ENCODE results near the gene VSTM2B. TPM values are rescaled to one million over a fixed set of nuclear protein-coding genes. Genes with fewer than 3 reads are reported as not detected.

VSTM2B gene
- total RNA-seq, 1 experiment from 2014 or later = not detected

DNA sequence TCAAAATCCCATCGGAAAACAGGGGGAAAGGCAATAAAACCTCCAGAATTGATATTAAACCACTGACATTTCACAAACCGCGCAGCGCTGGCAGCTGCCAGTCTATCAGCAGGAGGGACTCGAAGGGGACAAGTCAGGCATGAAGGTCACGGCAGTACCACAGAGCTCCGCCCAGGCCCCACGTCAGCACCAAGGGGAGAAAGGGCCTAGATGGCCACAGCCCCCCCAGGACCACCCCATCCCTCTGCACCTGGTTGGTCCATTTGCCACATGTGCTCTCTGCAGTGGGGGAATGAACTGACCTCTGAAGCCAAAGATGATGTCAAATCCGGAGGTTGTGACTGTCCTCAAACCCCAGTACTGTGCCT is 9.5 kb upstream of the VSTM2B start:
- H3K27ac ChIP-seq (ENCODE audit: low read length) = no peak overlapping the region
- H3K27me3 ChIP-seq (ENCODE audit: control insufficient read depth, insufficient read depth, low read length) = peaks cover 3% of the 10 kb centered on the region; the same call in 1 of the 2 replicates
- no peaks in the 10 kb centered on the region for H3K9me3 ChIP-seq (ENCODE audit: control insufficient read depth, insufficient read depth, low read depth, low read length)
- ChIA-PET CTCF (no interaction called here), POLR2A (interaction anchor here (0.6 kb wide), 1 partner anchor 155 kb away, joined by 4 read pairs; no protein-coding TSS in a partner anchor)
- H3K36me3 ChIP-seq (ENCODE audit: control insufficient read depth, insufficient read depth, low read length) = no peaks in the 10 kb centered on the region
- BruUV-seq (replicated peaks) = no TSS peak
- intact Hi-C loops (cut with micrococcal nuclease; ENCODE audit: unreplicated experiment) = no loop called here
- DNase-seq (ENCODE audit: low read depth, low spot score) = no peak
- no peaks in the 10 kb centered on the region; the same call in 1 of the 2 replicates for H3K4me1 ChIP-seq (ENCODE audit: control insufficient read depth, insufficient read depth, low read length)
- in situ Hi-C loops (cut with HindIII; ENCODE audit: low pct_unique_long_range_greater_than_20kb, low sequenced_read_pairs) = no loop called here
- ATAC-seq = no peak; the same call in 1 of the 2 replicates
- TF ChIP-seq SIN3A (IDR thresholded peaks at IDR 0.05; ENCODE audit: borderline replicate concordance, insufficient read depth, low read depth, low read length) (no peak), POLR2AphosphoS5 (IDR thresholded peaks at IDR 0.05; ENCODE audit: low read depth, low read length) (no peak), REST (IDR thresholded peaks at IDR 0.05; ENCODE audit: insufficient read depth in 1 of 2, low read depth in 2 of 2, low read length in 1 of 2) (no peak), TCF7L2 (IDR thresholded peaks at IDR 0.05; ENCODE audit: low read depth, low read length) (no peak)
- TF ChIP-seq, protein P1, sequence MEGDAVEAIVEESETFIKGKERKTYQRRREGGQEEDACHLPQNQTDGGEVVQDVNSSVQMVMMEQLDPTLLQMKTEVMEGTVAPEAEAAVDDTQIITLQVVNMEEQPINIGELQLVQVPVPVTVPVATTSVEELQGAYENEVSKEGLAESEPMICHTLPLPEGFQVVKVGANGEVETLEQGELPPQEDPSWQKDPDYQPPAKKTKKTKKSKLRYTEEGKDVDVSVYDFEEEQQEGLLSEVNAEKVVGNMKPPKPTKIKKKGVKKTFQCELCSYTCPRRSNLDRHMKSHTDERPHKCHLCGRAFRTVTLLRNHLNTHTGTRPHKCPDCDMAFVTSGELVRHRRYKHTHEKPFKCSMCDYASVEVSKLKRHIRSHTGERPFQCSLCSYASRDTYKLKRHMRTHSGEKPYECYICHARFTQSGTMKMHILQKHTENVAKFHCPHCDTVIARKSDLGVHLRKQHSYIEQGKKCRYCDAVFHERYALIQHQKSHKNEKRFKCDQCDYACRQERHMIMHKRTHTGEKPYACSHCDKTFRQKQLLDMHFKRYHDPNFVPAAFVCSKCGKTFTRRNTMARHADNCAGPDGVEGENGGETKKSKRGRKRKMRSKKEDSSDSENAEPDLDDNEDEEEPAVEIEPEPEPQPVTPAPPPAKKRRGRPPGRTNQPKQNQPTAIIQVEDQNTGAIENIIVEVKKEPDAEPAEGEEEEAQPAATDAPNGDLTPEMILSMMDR (IDR thresholded peaks at IDR 0.05) = no peak
- no peak overlapping the region for H3K4me3 ChIP-seq (ENCODE audit: low read depth in 2 of 2, low read length in 2 of 2)

GRCh38 chr19:29516821-29517395 is 8.9 kb upstream of the VSTM2B start:
- ChIA-PET POLR2A (interaction anchor here (0.6 kb wide), 1 partner anchor 155 kb away, joined by 4 read pairs; no protein-coding TSS in a partner anchor), CTCF (no interaction called here)
- BruUV-seq (replicated peaks) = no TSS peak
- H3K4me3 ChIP-seq (ENCODE audit: low read depth in 2 of 2, low read length in 2 of 2) = no peak overlapping the region
- TF ChIP-seq TCF7L2 (IDR thresholded peaks at IDR 0.05; ENCODE audit: low read depth, low read length) (no peak), REST (IDR thresholded peaks at IDR 0.05; ENCODE audit: insufficient read depth in 1 of 2, low read depth in 2 of 2, low read length in 1 of 2) (no peak), POLR2AphosphoS5 (IDR thresholded peaks at IDR 0.05; ENCODE audit: low read depth, low read length) (no peak), SIN3A (IDR thresholded peaks at IDR 0.05; ENCODE audit: borderline replicate concordance, insufficient read depth, low read depth, low read length) (no peak)
- TF ChIP-seq, protein P1 (IDR thresholded peaks at IDR 0.05) = no peak
- intact Hi-C loops (cut with micrococcal nuclease; ENCODE audit: unreplicated experiment) = no loop called here
- H3K9me3 ChIP-seq (ENCODE audit: control insufficient read depth, insufficient read depth, low read depth, low read length) = no peaks in the 10 kb centered on the region
- ATAC-seq (no peak; the same call in 1 of the 2 replicates), DNase-seq (ENCODE audit: low read depth, low spot score) (no peak)
- H3K4me1 ChIP-seq (ENCODE audit: control insufficient read depth, insufficient read depth, low read length) = no peaks in the 10 kb centered on the region; the same call in 1 of the 2 replicates
- in situ Hi-C loops (cut with HindIII; ENCODE audit: low pct_unique_long_range_greater_than_20kb, low sequenced_read_pairs) = no loop called here
- H3K36me3 ChIP-seq (ENCODE audit: control insufficient read depth, insufficient read depth, low read length) = no peaks in the 10 kb centered on the region
- H3K27me3 ChIP-seq (ENCODE audit: control insufficient read depth, insufficient read depth, low read length) = peaks cover 6% of the 10 kb centered on the region; the same call in 1 of the 2 replicates
- H3K27ac ChIP-seq (ENCODE audit: low read length) = no peak overlapping the region
